ENCODE data around the gene PFKP.

The PFKP gene

DNA sequence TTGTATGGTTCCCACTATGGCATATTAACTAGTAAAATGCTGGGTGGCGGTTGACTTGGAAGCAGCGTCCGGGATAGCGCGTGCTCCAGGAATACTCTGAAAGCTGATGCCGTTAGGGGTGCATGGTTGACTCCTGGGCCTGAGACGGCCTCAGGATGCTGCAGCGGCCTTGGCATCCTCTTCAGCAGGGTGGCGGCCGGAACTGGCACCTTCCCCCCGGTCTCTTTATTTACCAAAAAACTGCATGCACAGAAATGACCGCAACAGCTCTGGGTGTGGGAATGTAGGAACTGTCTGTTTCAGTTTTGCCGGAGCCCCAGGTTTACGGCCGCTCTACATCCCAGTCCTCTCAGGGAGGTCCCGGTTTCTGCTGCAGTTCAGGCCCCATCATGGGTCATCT is 28.8 kb downstream of the PFKP start:
- Histone ChIP-seq H3K36me3 (replicated peaks; ENCODE audit: low read depth, low read length) (peaks cover 29% of the 10 kb centered on the region), H3K9ac (ENCODE audit: low read length) (no peak overlapping the region), H3K9me3 (ENCODE audit: insufficient read depth, low read length) (no peaks in the 10 kb centered on the region), H3K79me2 (ENCODE audit: low read length) (peaks cover 75% of the 10 kb centered on the region), H2AFZ (ENCODE audit: low read depth, low read length) (no peak overlapping the region), H3K4me1 (ENCODE audit: low read length) (no peaks in the 10 kb centered on the region), H3K27ac (ENCODE audit: low read length) (no peak overlapping the region), H3K27me3 (ENCODE audit: low read depth, low read length) (no peaks in the 10 kb centered on the region), H4K20me1 (ENCODE audit: insufficient read depth, low read length) (peaks cover 63% of the 10 kb centered on the region), H3K4me2 (ENCODE audit: low read length) (no peak overlapping the region), H3K4me3 (ENCODE audit: low read length) (no peak overlapping the region)
- TF ChIP-seq, protein P1, sequence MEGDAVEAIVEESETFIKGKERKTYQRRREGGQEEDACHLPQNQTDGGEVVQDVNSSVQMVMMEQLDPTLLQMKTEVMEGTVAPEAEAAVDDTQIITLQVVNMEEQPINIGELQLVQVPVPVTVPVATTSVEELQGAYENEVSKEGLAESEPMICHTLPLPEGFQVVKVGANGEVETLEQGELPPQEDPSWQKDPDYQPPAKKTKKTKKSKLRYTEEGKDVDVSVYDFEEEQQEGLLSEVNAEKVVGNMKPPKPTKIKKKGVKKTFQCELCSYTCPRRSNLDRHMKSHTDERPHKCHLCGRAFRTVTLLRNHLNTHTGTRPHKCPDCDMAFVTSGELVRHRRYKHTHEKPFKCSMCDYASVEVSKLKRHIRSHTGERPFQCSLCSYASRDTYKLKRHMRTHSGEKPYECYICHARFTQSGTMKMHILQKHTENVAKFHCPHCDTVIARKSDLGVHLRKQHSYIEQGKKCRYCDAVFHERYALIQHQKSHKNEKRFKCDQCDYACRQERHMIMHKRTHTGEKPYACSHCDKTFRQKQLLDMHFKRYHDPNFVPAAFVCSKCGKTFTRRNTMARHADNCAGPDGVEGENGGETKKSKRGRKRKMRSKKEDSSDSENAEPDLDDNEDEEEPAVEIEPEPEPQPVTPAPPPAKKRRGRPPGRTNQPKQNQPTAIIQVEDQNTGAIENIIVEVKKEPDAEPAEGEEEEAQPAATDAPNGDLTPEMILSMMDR (IDR thresholded peaks at IDR 0.05; ENCODE audit: low read depth, low read length): no peak
- TF ChIP-seq EZH2phosphoT487 (IDR thresholded peaks at IDR 0.05; ENCODE audit: low read depth): no peak

DNA sequence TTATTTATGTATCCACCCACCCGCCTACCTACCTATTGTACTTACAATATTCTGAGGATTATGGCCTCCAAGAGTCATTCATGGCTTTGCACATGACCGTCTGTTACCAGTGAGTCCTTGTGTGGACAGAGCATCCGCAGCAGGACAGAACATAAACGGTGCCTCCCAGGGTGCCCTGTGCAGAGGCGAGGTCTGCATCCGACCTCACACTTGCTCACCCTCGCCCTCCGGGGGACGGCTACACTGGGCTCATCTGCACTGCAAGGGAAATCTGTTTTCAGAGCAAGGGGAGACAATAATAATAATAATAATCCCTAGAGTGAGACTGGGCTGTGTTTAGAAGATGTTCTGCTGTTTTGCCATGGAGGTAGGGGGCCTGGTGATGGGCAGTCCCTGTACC is 29.8 kb downstream of the PFKP start:
- Histone ChIP-seq H3K4me2 (ENCODE audit: low read length) (no peak overlapping the region), H3K36me3 (replicated peaks; ENCODE audit: low read depth, low read length) (peaks cover 29% of the 10 kb centered on the region), H3K4me3 (ENCODE audit: low read length) (no peak overlapping the region), H3K4me1 (ENCODE audit: low read length) (no peaks in the 10 kb centered on the region), H3K27ac (ENCODE audit: low read length) (no peak overlapping the region), H3K9me3 (ENCODE audit: insufficient read depth, low read length) (no peaks in the 10 kb centered on the region), H3K79me2 (ENCODE audit: low read length) (peaks cover 65% of the 10 kb centered on the region), H3K27me3 (ENCODE audit: low read depth, low read length) (no peaks in the 10 kb centered on the region), H4K20me1 (ENCODE audit: insufficient read depth, low read length) (peaks cover 56% of the 10 kb centered on the region), H3K9ac (ENCODE audit: low read length) (no peak overlapping the region), H2AFZ (ENCODE audit: low read depth, low read length) (no peak overlapping the region)
- no peak for TF ChIP-seq EZH2phosphoT487 (IDR thresholded peaks at IDR 0.05; ENCODE audit: low read depth)
- TF ChIP-seq, protein P1 (IDR thresholded peaks at IDR 0.05; ENCODE audit: low read depth, low read length): no peak

DNA sequence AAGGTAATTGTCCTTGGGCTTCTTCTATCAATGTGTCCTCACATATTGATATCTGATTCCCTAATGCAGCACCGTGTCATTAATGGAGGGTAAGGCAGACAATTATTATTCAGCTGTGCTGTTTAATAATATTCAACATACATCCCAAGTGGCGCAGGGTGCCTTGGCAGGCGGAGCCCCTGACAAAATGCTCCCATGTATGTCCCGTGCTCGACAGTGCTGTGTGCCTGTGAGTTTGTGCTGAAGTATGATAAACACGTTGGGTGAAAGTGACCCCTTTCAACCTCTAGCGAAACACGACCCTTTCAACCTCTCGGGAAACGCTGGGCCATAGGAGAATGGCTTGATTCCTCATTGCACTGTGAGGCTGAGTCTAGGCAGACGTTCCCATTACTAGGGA is 31.3 kb downstream of the PFKP start:
- no peaks in the 10 kb centered on the region for H3K9me3 ChIP-seq (ENCODE audit: insufficient read depth, low read length)
- no peak overlapping the region for H2AFZ ChIP-seq (ENCODE audit: low read depth, low read length)
- peaks cover 52% of the 10 kb centered on the region for H3K79me2 ChIP-seq (ENCODE audit: low read length)
- no peak overlapping the region for H3K9ac ChIP-seq (ENCODE audit: low read length)
- H3K4me2 ChIP-seq (ENCODE audit: low read length): no peak overlapping the region
- peaks cover 45% of the 10 kb centered on the region for H4K20me1 ChIP-seq (ENCODE audit: insufficient read depth, low read length)
- H3K27me3 ChIP-seq (ENCODE audit: low read depth, low read length): no peaks in the 10 kb centered on the region
- no peak overlapping the region for H3K27ac ChIP-seq (ENCODE audit: low read length)
- TF ChIP-seq, protein P1 (IDR thresholded peaks at IDR 0.05; ENCODE audit: low read depth, low read length): no peak
- no peak for TF ChIP-seq EZH2phosphoT487 (IDR thresholded peaks at IDR 0.05; ENCODE audit: low read depth)
- H3K4me3 ChIP-seq (ENCODE audit: low read length): no peak overlapping the region
- no peaks in the 10 kb centered on the region for H3K4me1 ChIP-seq (ENCODE audit: low read length)
- peaks cover 29% of the 10 kb centered on the region for H3K36me3 ChIP-seq (replicated peaks; ENCODE audit: low read depth, low read length)

DNA sequence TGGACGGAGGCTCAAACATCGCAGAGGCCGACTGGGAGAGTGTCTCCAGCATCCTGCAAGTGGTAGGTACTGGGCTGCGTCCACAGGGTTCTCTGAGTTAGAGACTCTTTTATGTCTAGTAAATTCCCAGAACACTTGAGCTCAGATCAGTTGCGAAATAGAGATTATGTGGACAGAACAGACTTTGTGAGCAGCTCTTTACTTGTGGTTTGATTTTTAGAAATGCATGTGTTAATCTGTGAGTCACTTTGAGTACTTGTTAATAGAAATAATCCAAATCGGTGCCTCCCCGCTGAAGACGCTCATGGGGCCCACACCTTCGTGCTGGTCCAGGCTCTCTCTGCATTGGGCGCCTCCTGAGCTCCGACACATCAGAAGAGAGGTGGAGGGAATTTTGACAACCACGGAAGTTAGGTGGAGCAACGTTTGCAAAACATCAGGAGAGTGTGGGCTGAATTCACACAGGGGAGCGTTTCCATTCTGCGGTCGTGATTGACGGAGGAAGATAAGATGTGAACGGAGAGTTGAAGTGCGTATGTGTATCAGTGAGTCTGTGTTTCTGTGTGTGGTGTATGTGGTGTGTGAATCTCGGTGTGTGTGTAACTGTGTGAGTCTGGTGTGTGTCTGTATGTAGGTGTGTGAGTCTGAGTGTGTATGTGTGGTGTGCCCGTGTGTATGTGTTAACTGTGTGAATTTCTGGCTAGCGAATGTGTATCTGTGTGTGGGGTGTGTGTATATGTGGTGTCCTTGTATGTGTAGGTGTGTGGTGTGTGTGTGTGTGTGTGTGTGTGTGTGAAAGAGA is 32.1 kb downstream of the PFKP start:
- Histone ChIP-seq H3K79me2 (ENCODE audit: low read length) (peaks cover 44% of the 10 kb centered on the region), H3K4me2 (ENCODE audit: low read length) (no peak overlapping the region), H3K27me3 (ENCODE audit: low read depth, low read length) (no peaks in the 10 kb centered on the region), H3K27ac (ENCODE audit: low read length) (no peak overlapping the region), H2AFZ (ENCODE audit: low read depth, low read length) (no peak overlapping the region), H3K9ac (ENCODE audit: low read length) (no peak overlapping the region), H4K20me1 (ENCODE audit: insufficient read depth, low read length) (peaks cover 38% of the 10 kb centered on the region), H3K4me1 (ENCODE audit: low read length) (no peaks in the 10 kb centered on the region), H3K9me3 (ENCODE audit: insufficient read depth, low read length) (no peaks in the 10 kb centered on the region), H3K36me3 (replicated peaks; ENCODE audit: low read depth, low read length) (peaks cover 28% of the 10 kb centered on the region), H3K4me3 (ENCODE audit: low read length) (no peak overlapping the region)
- no peak for TF ChIP-seq EZH2phosphoT487 (IDR thresholded peaks at IDR 0.05; ENCODE audit: low read depth)
- TF ChIP-seq, protein P1 (IDR thresholded peaks at IDR 0.05; ENCODE audit: low read depth, low read length): no peak

Data from OCI-LY3 (cell line).